COLO829 (cell line): ENCODE results near the gene UFD1.

Source experiments
- DNase-seq: peaks from one replicate; pipeline ENCODE4 v3.0.0; 2012; ENCODE audit warnings: low spot score

Gene UFD1

GRCh38 chr22:19424186-19424500, 54.9 kb downstream of the UFD1 start:
- DNase-seq: no peak

GRCh38 chr22:19422440-19423301, 56.3 kb downstream of the UFD1 start:
- no peak for DNase-seq

- no peak for DNase-seq
Observed at GRCh38 chr22:19420321-19420720, 58.7 kb downstream of the UFD1 start.

GRCh38 chr22:19419464-19420178, 59.4 kb downstream of the UFD1 start:
- no peak for DNase-seq

GRCh38 chr22:19419086-19419463, 59.9 kb downstream of the UFD1 start:
- no peak for DNase-seq

GRCh38 chr22:19412923-19413322, 66.1 kb downstream of the UFD1 start:
- DNase-seq: no peak

- DNase-seq: no peak
Observed at GRCh38 chr22:19412478-19412877, 66.5 kb downstream of the UFD1 start.

- no peak for DNase-seq
Observed at GRCh38 chr22:19411690-19412045, 67.3 kb downstream of the UFD1 start.

GRCh38 chr22:19410941-19411689, 67.9 kb downstream of the UFD1 start:
- DNase-seq: no peak

GRCh38 chr22:19407649-19408606, 71.1 kb downstream of the UFD1 start:
- no peak for DNase-seq

- no peak for DNase-seq
Observed at GRCh38 chr22:19406846-19407245, 72.1 kb downstream of the UFD1 start.

- DNase-seq: no peak
Observed at GRCh38 chr22:19406281-19406811, 72.6 kb downstream of the UFD1 start.

- no peak for DNase-seq
Observed at GRCh38 chr22:19405652-19406051, 73.3 kb downstream of the UFD1 start.

GRCh38 chr22:19405133-19405532, 73.9 kb downstream of the UFD1 start:
- no peak for DNase-seq

GRCh38 chr22:19404676-19405075, 74.3 kb downstream of the UFD1 start:
- DNase-seq: no peak

GRCh38 chr22:19402642-19403191, 76.3 kb downstream of the UFD1 start:
- DNase-seq: no peak

- no peak for DNase-seq
Observed at GRCh38 chr22:19401483-19401882, 77.5 kb downstream of the UFD1 start.

GRCh38 chr22:19400881-19401280, 78.1 kb downstream of the UFD1 start:
- DNase-seq: no peak
